LoVo (cell line): ENCODE measurements around the gene LIPK.
A peak's percentile ranks its signal among the peaks of the same experiment; 100 is the strongest.

ENCODE experiments used
- DNase-seq: peaks from one replicate; pipeline ENCODE4 v3.0.0-alpha.2; 2016; ENCODE audit warnings: low spot score

LIPK gene

DNA sequence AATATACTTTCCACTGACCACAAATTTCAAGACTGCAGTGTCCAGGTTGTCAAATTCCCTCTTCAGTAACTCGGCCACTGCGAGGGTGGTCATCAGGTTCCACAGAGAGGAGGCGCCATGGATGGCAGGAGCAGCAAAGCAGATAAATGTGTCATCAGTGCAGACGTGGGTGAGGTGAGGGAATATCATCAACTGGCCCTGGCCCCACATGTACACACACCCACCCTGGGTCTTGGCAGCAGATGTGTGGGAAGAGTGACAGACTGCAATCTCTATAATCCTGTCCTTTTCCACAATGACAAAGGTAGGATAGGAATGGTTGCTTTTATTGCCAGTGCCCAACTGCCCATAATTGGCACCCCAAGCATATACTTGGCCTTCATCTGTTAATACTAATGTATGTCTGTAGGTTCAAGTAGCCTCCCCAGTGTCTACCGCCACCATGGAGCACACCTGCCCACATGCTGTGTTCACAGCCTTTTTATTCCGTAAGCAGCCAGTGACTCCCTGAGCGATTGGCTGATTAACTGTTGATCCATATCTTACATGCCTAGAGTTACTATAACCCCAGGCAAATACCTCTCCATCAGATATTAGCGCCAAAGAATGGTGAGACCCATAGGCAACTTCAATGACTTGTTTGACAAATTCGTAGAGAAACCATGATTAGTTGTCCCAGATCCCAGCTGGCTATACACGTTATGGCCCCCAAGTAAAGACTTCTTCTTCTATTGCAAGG lies 80.2 kb downstream of the LIPK start:
- DNase-seq = no peak

DNA sequence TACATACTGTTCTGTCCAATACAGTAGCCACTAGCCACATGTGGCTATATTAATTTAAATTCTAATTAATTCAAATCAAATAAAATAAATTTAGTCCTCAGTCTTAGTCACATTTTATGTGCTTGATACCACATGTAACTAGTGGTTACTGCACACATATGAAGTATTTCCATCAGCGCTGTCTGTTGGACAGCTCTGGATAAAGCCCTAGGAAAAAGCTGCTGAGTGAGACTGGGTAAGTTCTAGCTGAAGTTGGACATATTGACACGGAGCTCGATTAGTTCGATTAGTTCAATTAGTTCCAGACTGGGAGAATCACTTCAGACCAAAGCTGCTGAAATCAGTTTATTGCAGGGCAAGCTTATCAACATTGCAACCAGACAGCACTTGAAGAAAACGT lies 81.4 kb downstream of the LIPK start:
- no peak for DNase-seq

DNA sequence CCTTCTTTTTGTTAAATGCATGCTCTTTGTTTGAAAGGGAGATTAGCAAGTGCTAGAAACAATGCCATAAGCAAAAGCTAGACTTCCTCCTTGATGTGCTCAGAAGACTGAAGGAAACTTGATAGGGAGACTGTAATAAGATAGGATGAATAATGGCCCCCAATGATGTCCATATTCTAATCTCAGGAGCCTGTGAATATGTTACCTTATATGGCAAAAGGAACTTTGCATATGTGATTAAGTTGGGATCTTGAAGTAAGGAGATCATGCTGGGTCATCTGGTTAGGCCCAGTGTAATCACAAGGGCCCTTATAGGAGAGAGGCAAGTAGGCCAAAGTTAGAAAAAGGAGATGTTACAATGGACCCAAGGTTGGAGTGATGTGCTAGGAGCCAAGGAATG lies 82.9 kb downstream of the LIPK start:
- DNase-seq = no peak

GRCh38 chr10:88791924-88792323 lies 85.9 kb downstream of the LIPK start:
- peak; percentile 32 for DNase-seq

GRCh38 chr10:88792661-88793060 lies 86.6 kb downstream of the LIPK start:
- no peak for DNase-seq

DNA sequence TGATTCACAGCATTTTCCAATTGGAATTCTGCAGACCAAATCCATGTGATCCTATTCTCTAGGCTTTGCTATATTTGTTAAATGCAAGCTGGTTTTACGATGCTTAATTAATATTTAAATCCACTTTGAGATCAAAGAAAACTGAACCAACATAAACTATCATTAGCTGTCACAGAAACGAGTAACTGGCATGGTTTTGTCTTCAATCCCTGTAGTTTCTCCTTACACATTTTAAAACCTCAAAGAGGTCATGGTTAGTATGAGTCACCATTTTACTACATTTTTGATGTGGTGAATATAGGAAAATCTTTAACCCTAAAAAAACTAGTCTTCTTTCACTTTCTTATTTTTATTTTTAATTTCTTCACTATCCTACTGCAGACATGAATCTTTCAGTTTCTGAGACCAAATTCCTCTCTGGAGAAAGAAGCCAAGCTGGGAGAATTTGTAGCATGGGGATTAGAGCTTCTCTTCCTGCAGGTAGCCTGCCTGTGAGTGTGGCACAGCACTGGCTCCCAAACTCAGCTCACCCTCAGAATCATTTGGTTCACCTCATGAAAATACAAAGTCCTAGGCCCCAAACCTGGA lies 87.8 kb downstream of the LIPK start:
- peak; percentile 19 for DNase-seq

DNA sequence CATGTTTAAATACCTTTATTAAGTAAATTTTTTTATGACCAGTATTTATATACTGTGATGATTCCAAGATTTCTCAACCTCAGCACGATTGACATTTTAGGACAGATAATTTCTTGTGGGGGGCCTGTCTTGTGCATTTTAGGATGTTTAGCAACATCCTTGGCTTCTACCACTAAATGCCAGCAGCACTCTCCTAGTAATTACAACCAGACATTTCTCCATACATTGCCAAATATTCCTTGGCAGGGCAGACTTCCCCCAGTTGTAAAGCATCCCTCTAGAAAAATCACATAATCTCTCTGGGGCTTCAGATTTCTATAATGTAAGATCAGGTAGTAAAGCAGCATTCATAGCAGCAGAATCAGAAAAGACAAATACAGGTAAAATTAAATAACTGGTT lies 88.7 kb downstream of the LIPK start:
- no peak for DNase-seq

- no peak for DNase-seq
These were observed 94.4 kb downstream of the LIPK start for GRCh38 chr10:88800152-88801125.
